HG03135 (cell line): Measurements from ENCODE around the gene MPHOSPH6.
"Not testable (repeated sequence)": the region's sequence is repeated elsewhere in the genome, so short reads cannot be mapped to it uniquely, and the experiment has no call there.

Experiments used
- ATAC-seq: cut with Tn5 transposase; IDR thresholded peaks from one replicate; pipeline ENCODE4 v1.9.1; 2021; ENCODE audit warnings: mild to moderate bottlenecking, moderate library complexity; ENCODE audit not compliant: unreplicated experiment

MPHOSPH6 gene

GRCh38 chr16:82176204-82176603 is 6.2 kb upstream of the MPHOSPH6 start:
- ATAC-seq: no peak

- ATAC-seq: no peak
Observed at GRCh38 chr16:82175627-82176026, 5.6 kb upstream of the MPHOSPH6 start.

DNA sequence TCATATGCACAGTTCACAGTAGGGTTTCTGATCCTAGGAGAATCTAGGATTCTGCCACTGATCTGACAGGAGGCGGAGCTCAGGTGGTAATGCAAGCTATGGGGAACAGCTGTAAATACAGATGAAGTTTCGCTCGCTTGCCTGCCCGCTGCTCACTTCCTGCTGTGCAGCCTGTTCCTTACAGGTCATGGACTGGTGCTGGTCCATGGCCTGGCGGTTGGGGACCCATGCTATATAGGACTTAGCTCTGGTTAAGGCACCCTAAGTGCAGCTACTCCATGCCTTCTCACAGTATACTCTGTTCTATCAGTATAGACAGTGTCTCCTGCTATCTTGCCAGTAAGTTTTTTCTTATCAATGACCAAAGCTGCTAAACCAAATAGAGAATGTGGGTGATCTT is 2.4 kb downstream of the MPHOSPH6 start:
- no peak for ATAC-seq

GRCh38 chr16:82160226-82160625 is 9.8 kb downstream of the MPHOSPH6 start:
- no peak for ATAC-seq

GRCh38 chr16:82157836-82158235 is 12.2 kb downstream of the MPHOSPH6 start:
- ATAC-seq: no peak

DNA sequence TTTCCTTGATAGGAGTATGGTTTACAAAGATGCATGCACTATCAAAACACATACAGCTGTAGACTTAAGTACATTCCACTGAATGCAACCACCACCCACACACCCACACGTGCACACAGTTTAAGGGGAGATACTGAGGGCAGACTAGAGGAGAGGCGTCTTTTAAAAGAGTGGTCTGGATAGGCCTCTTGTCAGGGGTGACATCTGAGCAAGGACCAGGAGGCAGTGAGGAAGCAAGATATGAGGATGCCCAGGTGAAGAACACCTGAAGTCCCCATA is 12.6 kb downstream of the MPHOSPH6 start:
- no peak for ATAC-seq

GRCh38 chr16:82156761-82157533 is 13.1 kb downstream of the MPHOSPH6 start:
- ATAC-seq: no peak

DNA sequence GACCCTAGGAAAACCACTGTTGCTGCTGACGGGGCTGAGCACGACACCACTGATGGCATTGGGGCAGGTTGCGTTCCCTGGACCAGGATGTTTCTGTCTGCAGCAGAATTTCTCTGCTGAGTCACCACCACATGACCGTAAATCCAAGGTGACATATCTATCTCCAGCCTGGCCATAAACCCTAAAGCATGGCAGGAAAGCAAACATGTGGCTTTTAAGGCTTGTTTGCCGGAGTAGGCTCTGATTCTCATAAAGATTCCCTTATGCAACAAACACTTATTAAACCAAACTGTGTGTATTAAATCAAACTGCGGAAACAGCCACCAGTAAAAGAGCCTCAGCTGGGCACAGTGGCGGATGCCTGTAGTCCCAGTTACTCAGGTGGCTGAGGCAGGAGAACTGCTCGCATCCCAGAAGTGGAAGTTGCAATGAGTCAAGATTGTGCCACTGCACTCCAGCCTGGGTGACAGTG is 17.3 kb downstream of the MPHOSPH6 start:
- ATAC-seq: no peak

- no peak for ATAC-seq
Observed at GRCh38 chr16:82152196-82152595, 17.8 kb downstream of the MPHOSPH6 start.

- no peak for ATAC-seq
Observed at GRCh38 chr16:82150549-82150948, 19.5 kb downstream of the MPHOSPH6 start.

GRCh38 chr16:82149536-82149935 is 20.5 kb downstream of the MPHOSPH6 start:
- no peak for ATAC-seq

DNA sequence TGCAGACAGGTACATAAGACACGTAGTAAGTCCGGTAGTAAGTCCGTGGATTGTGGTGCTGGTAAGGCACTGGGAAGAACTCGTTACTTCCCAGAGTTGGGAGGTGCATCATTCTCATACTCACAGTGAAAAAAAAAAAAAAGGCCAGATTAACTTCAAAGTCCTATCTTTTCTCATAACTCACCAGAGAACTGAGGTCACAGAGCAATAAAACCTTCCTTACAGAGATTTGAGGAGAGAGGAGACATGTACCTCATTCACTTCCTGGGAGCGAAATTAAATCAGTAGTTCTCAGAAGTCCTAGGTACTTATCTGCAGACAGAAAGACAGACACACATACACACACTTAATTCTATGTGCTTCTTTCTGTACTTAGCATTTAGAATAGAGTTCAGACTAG is 22.5 kb downstream of the MPHOSPH6 start:
- no peak for ATAC-seq

- no peak for ATAC-seq
Observed at GRCh38 chr16:82146957-82147356, 23.1 kb downstream of the MPHOSPH6 start.

GRCh38 chr16:82146556-82146955 is 23.5 kb downstream of the MPHOSPH6 start:
- ATAC-seq: no peak

- not testable (repeated sequence) for ATAC-seq
Observed at GRCh38 chr16:82139286-82139571, 30.8 kb downstream of the MPHOSPH6 start.

- no peak for ATAC-seq
Observed at GRCh38 chr16:82138478-82139285, 31.3 kb downstream of the MPHOSPH6 start.

- ATAC-seq: no peak
Observed at GRCh38 chr16:82137822-82138167, 32.2 kb downstream of the MPHOSPH6 start.

GRCh38 chr16:82136956-82137821 is 32.8 kb downstream of the MPHOSPH6 start:
- no peak for ATAC-seq

DNA sequence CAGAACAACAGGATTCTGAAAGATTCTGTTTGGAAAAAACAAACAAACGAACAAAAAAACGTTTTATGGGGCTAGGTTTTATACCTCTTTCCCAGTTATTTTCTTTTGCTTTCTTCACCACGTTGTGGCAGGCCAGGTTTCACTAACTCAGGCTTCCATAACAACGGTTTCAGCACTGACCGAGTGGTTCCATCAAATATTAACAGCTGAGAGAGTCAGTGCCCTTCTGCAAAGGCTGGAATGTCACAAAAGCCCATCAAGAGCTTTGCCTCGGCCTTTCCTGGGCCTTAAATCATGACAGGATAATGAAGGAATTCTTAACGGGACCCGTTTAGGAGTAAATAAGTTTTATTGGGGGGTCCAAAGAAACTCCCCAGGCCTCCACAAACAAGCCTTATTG is 34.2 kb downstream of the MPHOSPH6 start:
- no peak for ATAC-seq

- ATAC-seq: no peak
Observed at GRCh38 chr16:82134846-82135245, 35.2 kb downstream of the MPHOSPH6 start.

GRCh38 chr16:82133798-82134197 is 36.2 kb downstream of the MPHOSPH6 start:
- no peak for ATAC-seq

GRCh38 chr16:82129881-82130280 is 40.1 kb downstream of the MPHOSPH6 start:
- ATAC-seq: no peak
